Subcutaneous adipose tissue (tissue), 4 donors: ENCODE data around the gene LRIT1. TPM values are rescaled to one million over a fixed set of nuclear protein-coding genes. Genes with fewer than 3 reads are reported as not detected.

Source experiments
- total RNA-seq, 4 donors: library from RNA; depleted of rRNA; stranded (reverse); fragments of >200 nt; gene quantifications; one replicate each; pipeline ENCODE4 v1.1.0, GENCODE V29; 2016
- TF ChIP-seq, protein P1 (sequence below): fragments of 450-650 bp; IDR thresholded peaks from one replicate; pipeline ENCODE4 v1.5.1; 2016; ENCODE audit warnings: low read depth, mild to moderate bottlenecking, control low read depth, antibody characterized with exemption, moderate library complexity

The LRIT1 gene
- total RNA-seq, 4 donors from 2014 or later, result not detected

- TF ChIP-seq, protein P1, sequence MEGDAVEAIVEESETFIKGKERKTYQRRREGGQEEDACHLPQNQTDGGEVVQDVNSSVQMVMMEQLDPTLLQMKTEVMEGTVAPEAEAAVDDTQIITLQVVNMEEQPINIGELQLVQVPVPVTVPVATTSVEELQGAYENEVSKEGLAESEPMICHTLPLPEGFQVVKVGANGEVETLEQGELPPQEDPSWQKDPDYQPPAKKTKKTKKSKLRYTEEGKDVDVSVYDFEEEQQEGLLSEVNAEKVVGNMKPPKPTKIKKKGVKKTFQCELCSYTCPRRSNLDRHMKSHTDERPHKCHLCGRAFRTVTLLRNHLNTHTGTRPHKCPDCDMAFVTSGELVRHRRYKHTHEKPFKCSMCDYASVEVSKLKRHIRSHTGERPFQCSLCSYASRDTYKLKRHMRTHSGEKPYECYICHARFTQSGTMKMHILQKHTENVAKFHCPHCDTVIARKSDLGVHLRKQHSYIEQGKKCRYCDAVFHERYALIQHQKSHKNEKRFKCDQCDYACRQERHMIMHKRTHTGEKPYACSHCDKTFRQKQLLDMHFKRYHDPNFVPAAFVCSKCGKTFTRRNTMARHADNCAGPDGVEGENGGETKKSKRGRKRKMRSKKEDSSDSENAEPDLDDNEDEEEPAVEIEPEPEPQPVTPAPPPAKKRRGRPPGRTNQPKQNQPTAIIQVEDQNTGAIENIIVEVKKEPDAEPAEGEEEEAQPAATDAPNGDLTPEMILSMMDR, result no peak
Observed at GRCh38 chr10:84244651-84245270, 3.4 kb upstream of the LRIT1 start, which contains the start of gene RGR. RGR (plus strand) TSS chr10:84245053; CDS start chr10:84245091, 38 bp downstream.

DNA sequence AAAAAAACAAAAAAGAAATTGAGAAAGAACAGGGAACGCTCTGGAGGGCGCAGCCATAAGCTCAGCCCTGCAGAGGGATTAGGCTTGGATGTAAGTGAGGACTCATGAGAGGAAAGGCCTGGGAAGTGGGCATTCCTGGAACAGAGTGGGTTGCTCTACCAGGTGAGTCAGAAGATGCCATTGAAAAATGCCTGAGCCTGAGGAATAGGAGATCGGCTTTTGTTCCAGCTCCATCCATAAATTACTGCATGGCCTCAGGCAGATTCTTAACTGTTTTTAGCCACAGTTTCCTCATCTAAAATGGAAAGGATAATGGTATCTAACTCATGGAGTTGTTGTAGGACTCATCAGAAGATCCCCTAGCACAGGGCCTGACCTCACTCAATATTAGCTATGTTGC is 2.4 kb upstream of the LRIT1 start:
- TF ChIP-seq, protein P1, result no peak

DNA sequence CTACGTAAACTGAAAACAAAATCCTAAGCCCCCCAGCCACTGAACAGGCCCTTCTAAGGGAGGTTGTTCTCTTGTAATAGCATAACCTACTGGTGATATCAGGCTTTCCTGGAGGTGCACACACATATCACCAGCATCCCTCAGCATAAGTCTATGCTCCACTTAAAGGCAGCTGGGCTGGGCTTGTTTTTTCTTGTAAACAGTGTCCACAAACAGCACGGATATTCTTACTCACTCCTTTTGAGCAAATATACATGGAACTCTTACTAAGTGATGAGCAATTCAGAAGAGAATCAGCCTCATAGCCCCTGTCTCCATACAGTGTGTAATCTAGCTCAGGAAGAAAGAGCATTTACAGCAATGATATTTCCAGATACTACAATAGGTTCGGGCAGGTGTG is 2.4 kb downstream of the LRIT1 start:
- TF ChIP-seq, protein P1, result no peak

GRCh38 chr10:84237199-84238051 is 3.9 kb downstream of the LRIT1 start:
- TF ChIP-seq, protein P1, result no peak

DNA sequence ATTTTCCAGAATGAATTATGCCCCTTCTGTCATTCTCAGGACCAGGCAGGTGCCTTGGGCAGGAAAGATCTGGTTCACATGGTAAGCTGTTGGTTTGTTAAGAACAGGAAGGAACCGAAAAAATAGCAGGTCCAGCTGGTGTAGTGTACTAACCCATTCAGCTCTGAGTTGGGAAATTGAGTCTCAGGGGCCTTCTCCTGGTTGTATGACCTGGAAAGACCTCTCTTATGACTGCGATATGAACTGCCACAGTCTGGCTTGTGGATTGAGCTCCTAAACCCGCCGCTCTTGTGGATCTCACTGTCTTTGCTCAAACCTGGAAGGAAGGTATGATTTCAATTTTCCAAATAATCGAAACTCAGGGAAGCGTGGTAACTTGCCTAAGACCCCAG is 4.5 kb downstream of the LRIT1 start:
- TF ChIP-seq, protein P1, result no peak

DNA sequence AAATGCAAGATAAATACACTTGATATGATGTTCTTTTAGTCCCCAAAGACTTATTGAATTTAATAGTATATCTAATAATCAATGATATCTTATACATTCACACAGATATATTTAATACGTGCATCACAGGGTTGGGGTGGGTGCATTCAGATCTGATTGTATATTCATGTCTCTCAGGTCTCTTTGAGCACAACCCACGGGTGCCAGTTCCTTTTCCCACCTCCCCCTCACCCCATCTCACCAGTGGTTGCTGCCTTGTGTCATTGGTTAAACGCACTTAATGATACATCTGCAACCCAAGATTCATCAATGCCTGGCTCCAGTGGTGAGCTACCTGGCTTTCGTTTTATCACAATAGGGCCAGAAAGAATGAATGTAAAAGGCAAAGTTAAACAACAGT is 6.2 kb downstream of the LRIT1 start:
- TF ChIP-seq, protein P1, result no peak

- TF ChIP-seq, protein P1, result no peak
Observed at GRCh38 chr10:84234479-84234878, 6.9 kb downstream of the LRIT1 start.
